OCI-LY3 (cell line): ENCODE measurements around the gene MYO1F.

ENCODE experiments used
- H2AFZ ChIP-seq: fragments of 200-600, 300-600 bp; shearing (Covaris generic); 2 replicates; pipeline ENCODE4 v1.6.0; 2014; ENCODE audit warnings: antibody characterized with exemption, low read depth, low read length
- H3K27ac ChIP-seq: fragments of 200-600, 300-600 bp; sonication (generic); 2 replicates; pipeline ENCODE4 v1.5.1; 2014; ENCODE audit warnings: mild to moderate bottlenecking, low read length, moderate library complexity, mixed read lengths
- H3K27me3 ChIP-seq: fragments of 200-600, 300-600 bp; sonication (generic); 2 replicates; pipeline ENCODE4 v1.6.1; 2014; ENCODE audit warnings: low read depth, low read length, mixed read lengths
- H3K36me3 ChIP-seq: fragments of 200-600, 300-600 bp; sonication (generic); replicated peaks from 2 replicates; pipeline ENCODE3; 2014; ENCODE audit warnings: low read depth, low read length, mixed read lengths
- H3K4me1 ChIP-seq: fragments of 300-600, 200-600 bp; sonication (generic); 2 replicates; pipeline ENCODE4 v1.6.1; 2014; ENCODE audit warnings: low read length, mixed read lengths
- H3K4me2 ChIP-seq: fragments of 200-600, 300-600 bp; sonication (generic); 2 replicates; pipeline ENCODE4 v1.6.1; 2014; ENCODE audit warnings: low read length, mixed read lengths
- H3K4me3 ChIP-seq: fragments of 300-600, 200-600 bp; sonication (generic); 2 replicates; pipeline ENCODE4 v1.5.1; 2014; ENCODE audit warnings: antibody characterized with exemption, mild to moderate bottlenecking, low read length, moderate library complexity
- H3K79me2 ChIP-seq: fragments of 300-600, 200-600 bp; shearing (Covaris generic); 2 replicates; pipeline ENCODE4 v1.6.1; 2014; ENCODE audit warnings: mild to moderate bottlenecking, low read length, mixed read lengths
- H3K9ac ChIP-seq: fragments of 300-600, 200-600 bp; shearing (Covaris generic); 2 replicates; pipeline ENCODE4 v1.6.0; 2014; ENCODE audit warnings: mild to moderate bottlenecking, low read length, moderate library complexity
- H3K9me3 ChIP-seq: fragments of 200-600, 300-600 bp; shearing (Covaris generic); 2 replicates; pipeline ENCODE4 v1.6.1; 2014; ENCODE audit warnings: low read length, mixed read lengths; ENCODE audit not compliant: insufficient read depth
- H4K20me1 ChIP-seq: fragments of 200-600, 300-600 bp; sonication (generic); 2 replicates; pipeline ENCODE4 v1.6.1; 2016; ENCODE audit warnings: low read length, mixed read lengths; ENCODE audit not compliant: insufficient read depth
- EZH2phosphoT487 ChIP-seq: fragments of 200-600 bp; shearing (Covaris generic); IDR thresholded peaks from 2 replicates; pipeline ENCODE4 v1.6.1; 2018; ENCODE audit warnings: antibody characterized with exemption, mixed run types, low read depth
- TF ChIP-seq, protein P1 (sequence below): fragments of 200-600, 300-600 bp; sonication (generic); IDR thresholded peaks from 2 replicates; pipeline ENCODE4 v1.5.1; 2014; ENCODE audit warnings: antibody characterized with exemption, low read length, low read depth

Gene MYO1F

DNA sequence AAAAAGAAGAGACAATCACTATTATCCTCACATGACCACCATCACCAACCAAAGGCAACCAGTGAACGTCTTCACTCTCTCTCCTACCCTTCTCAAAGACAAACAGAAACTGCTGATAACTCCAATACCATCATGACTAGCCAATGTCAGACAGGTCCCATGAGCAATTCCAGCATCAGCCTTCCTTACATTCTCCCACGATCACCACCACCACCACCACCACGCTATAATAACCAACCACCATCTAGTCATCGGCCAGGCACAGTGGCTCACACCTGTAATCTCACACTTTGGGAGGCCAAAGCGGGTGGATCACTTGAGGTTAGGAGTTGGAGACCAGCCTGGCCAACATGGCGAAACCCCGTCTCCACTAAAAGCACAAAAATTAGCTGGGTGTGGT is 3.9 kb downstream of the MYO1F start:
- no peak overlapping the region for H3K4me3 ChIP-seq
- no peak overlapping the region for H2AFZ ChIP-seq
- no peaks in the 10 kb centered on the region for H3K79me2 ChIP-seq
- H3K36me3 ChIP-seq, result no peaks in the 10 kb centered on the region
- peaks cover 26% of the 10 kb centered on the region for H3K4me1 ChIP-seq
- H3K9me3 ChIP-seq, result no peaks in the 10 kb centered on the region
- no peak overlapping the region for H3K27ac ChIP-seq
- no peak overlapping the region for H3K9ac ChIP-seq
- H3K27me3 ChIP-seq, result peaks cover 7% of the 10 kb centered on the region; the same call in 1 of the 2 replicates
- no peak overlapping the region for H3K4me2 ChIP-seq
- TF ChIP-seq, protein P1, sequence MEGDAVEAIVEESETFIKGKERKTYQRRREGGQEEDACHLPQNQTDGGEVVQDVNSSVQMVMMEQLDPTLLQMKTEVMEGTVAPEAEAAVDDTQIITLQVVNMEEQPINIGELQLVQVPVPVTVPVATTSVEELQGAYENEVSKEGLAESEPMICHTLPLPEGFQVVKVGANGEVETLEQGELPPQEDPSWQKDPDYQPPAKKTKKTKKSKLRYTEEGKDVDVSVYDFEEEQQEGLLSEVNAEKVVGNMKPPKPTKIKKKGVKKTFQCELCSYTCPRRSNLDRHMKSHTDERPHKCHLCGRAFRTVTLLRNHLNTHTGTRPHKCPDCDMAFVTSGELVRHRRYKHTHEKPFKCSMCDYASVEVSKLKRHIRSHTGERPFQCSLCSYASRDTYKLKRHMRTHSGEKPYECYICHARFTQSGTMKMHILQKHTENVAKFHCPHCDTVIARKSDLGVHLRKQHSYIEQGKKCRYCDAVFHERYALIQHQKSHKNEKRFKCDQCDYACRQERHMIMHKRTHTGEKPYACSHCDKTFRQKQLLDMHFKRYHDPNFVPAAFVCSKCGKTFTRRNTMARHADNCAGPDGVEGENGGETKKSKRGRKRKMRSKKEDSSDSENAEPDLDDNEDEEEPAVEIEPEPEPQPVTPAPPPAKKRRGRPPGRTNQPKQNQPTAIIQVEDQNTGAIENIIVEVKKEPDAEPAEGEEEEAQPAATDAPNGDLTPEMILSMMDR, result no peak
- TF ChIP-seq EZH2phosphoT487, result no peak
- no peaks in the 10 kb centered on the region for H4K20me1 ChIP-seq

DNA sequence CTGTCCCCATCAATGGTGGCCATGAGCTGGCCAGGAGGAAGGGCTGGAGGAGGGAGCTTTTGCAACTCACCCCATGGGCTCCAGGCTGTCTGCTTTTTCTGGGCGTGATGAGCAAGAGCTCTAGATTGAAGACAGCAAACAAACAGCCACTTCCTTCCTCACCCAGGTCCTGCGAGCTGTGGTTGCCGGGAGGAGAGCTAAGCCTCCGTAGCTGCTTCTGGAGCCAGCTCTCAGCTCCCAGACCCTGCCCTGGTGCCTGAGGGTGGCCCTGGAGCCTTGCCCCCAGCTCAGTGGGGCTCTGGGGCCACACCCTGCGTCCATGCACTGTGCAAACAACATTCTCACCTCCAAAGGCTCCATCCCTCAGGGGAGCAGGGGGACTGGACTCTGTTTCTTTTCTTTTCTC is 6.2 kb downstream of the MYO1F start:
- Histone ChIP-seq H3K27ac (no peak overlapping the region), H2AFZ (no peak overlapping the region), H3K36me3 (no peaks in the 10 kb centered on the region), H3K9me3 (no peaks in the 10 kb centered on the region), H3K9ac (no peak overlapping the region), H4K20me1 (no peaks in the 10 kb centered on the region), H3K27me3 (no peaks in the 10 kb centered on the region), H3K4me2 (no peak overlapping the region), H3K4me3 (no peak overlapping the region), H3K79me2 (no peaks in the 10 kb centered on the region), H3K4me1 (peaks cover 7% of the 10 kb centered on the region)
- TF ChIP-seq EZH2phosphoT487, result no peak
- TF ChIP-seq, protein P1, result no peak

DNA sequence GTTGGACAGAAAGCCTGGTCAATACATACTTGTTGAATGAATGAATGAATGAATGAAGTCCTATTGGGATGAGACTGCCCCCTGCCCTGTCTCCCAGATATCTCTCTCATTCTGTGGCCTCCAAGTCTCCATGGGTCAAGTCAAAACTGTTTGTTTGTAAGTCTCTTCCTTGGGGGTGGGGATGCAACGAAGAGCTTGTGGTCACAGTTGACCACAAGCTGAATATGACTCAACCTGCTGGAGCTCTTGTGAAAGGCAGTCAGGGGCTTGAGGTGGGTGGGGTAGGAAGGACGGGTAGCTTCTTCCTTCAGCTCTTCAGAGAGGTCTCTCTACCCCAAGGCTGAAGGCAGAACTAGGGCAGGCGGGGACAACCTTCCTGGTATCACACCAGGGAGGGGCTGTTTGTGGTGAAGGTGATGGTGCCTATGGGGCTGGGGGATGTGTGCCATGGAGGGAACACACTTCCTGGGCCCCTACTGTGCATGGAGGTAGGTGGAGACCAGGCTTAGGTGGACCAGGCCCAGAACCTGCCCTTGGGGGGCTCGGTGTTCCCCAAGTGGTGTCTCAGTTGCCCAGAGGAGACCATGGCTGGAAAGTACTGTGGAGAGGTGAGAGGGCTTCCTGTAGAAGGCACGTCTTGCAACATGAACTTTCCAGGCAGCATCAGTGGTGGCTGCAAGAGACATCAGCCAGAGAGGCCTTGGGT is 8.0 kb downstream of the MYO1F start:
- H3K27ac ChIP-seq, result no peak overlapping the region
- H3K79me2 ChIP-seq, result no peaks in the 10 kb centered on the region
- TF ChIP-seq EZH2phosphoT487, result no peak
- TF ChIP-seq, protein P1, result no peak
- no peaks in the 10 kb centered on the region for H4K20me1 ChIP-seq
- H3K36me3 ChIP-seq, result no peaks in the 10 kb centered on the region
- H3K9me3 ChIP-seq, result no peaks in the 10 kb centered on the region
- no peaks in the 10 kb centered on the region for H3K27me3 ChIP-seq
- no peak overlapping the region for H2AFZ ChIP-seq
- H3K4me2 ChIP-seq, result 0 out of 2 replicates have a peak overlapping the region, but pooled peaks have one; percentile 18
- no peak overlapping the region for H3K4me3 ChIP-seq
- H3K4me1 ChIP-seq, result peaks cover 7% of the 10 kb centered on the region
- H3K9ac ChIP-seq, result no peak overlapping the region

DNA sequence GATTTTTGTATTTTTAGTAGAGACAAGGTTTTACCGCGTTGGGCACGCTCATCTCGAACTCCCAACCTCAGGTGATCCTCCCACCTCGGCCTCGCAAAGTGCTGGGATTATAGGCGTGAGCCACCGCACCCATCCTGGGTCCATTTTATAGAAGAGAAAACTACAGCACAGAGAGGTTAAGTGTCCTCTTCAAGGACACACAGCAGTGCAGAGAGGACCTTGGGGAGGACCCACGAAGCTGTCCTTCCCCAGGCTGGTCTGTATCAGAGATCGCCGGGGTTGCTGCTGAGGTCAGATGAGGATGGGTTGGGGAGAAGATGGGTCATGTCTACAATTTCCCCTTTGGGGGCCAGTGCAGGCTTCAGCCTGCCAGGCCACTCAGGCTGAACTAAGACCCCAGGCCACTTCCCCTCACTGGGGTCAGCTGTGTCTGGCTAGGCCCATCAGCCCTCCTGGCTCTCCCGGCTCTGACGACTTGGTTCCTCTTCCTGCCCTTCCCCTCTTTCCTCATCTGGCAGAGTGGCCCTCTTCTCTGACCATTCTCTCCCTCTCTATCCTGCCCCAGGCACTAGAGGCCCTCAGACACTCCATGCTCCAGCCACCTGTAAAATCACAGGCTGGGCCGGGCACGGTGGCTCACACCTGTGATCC is 9.6 kb downstream of the MYO1F start:
- peaks cover 7% of the 10 kb centered on the region for H3K4me1 ChIP-seq
- no peaks in the 10 kb centered on the region for H3K36me3 ChIP-seq
- no peaks in the 10 kb centered on the region for H3K9me3 ChIP-seq
- no peak overlapping the region for H3K27ac ChIP-seq
- no peak overlapping the region for H3K9ac ChIP-seq
- H3K4me3 ChIP-seq, result no peak overlapping the region
- H3K27me3 ChIP-seq, result no peaks in the 10 kb centered on the region
- H3K4me2 ChIP-seq, result no peak overlapping the region
- H2AFZ ChIP-seq, result no peak overlapping the region
- TF ChIP-seq, protein P1, result no peak
- TF ChIP-seq EZH2phosphoT487, result no peak
- H4K20me1 ChIP-seq, result no peaks in the 10 kb centered on the region
- no peaks in the 10 kb centered on the region for H3K79me2 ChIP-seq
